Activated B cell treated with CpG ODN at 0.5 μM for 24 hours (primary cell): ENCODE data around the gene MRGPRF. TPM values are rescaled to one million over a fixed set of nuclear protein-coding genes. Genes with fewer than 3 reads are reported as not detected.

ENCODE experiments used
- ATAC-seq: fragments of 200-7000 bp; cut with Tn5 transposase; one replicate; pipeline ENCODE4 v1.10.0; 2021; ENCODE audit warnings: low read depth, mild to moderate bottlenecking, moderate library complexity
- CTCF ChIA-PET: fragments of 350-600 bp; sonication (Branson Sonifier 250); formaldehyde crosslinking; loops from one replicate; lab custom pipeline; 2021; ENCODE audit warnings: antibody characterized with exemption; lab: Charles Lee
- POLR2A ChIA-PET: fragments of 350-600 bp; sonication (Branson Sonifier 250); formaldehyde crosslinking; loops from one replicate; lab custom pipeline; 2021; ENCODE audit warnings: antibody characterized with exemption; lab: Charles Lee
- DNase-seq: peaks from one replicate; pipeline ENCODE4 v3.0.0; 2022
- H3K27ac Mint-ChIP-seq: one replicate; pipeline ENCODE4 v1.8.0; 2020; ENCODE audit warnings: mixed read lengths
- H3K27me3 Mint-ChIP-seq: one replicate; pipeline ENCODE4 v1.8.0; 2021; ENCODE audit warnings: mixed read lengths
- H3K36me3 Mint-ChIP-seq: one replicate; pipeline ENCODE4 v1.8.0; 2021; ENCODE audit warnings: low read depth, mixed read lengths
- H3K4me1 Mint-ChIP-seq: one replicate; pipeline ENCODE4 v1.8.0; 2021; ENCODE audit warnings: mixed read lengths
- H3K4me3 Mint-ChIP-seq: one replicate; pipeline ENCODE4 v1.8.0; 2020; ENCODE audit warnings: mild to moderate bottlenecking, mixed read lengths
- H3K9me3 Mint-ChIP-seq: one replicate; pipeline ENCODE4 v1.8.0; 2020; ENCODE audit warnings: mixed read lengths
- CTCF ChIP-seq: fragments of 200-600 bp; IDR thresholded peaks from one replicate; pipeline ENCODE4 v1.8.0; 2022; ENCODE audit warnings: antibody characterized with exemption, mild to moderate bottlenecking
- intact Hi-C: fragments of 100-400 bp; cut with micrococcal nuclease; formaldehyde crosslinking; loops from one replicate; pipeline ENCODE4 v1.15.1; 2024
- total RNA-seq: library from RNA; stranded (reverse); gene quantifications from 2 replicates; pipeline ENCODE4 v1.2.3, GENCODE V29; 2022

The MRGPRF gene
- total RNA-seq, 1 donor from 2014 or later: not detected

GRCh38 chr11:69037544-69037943, 24.5 kb upstream of the MRGPRF start:
- no peak overlapping the region for H3K4me3 Mint-ChIP-seq
- ChIA-PET POLR2A (no interaction called here), CTCF (no interaction called here)
- H3K9me3 Mint-ChIP-seq: no peaks in the 10 kb centered on the region
- ATAC-seq (no peak), DNase-seq (no peak)
- intact Hi-C loops: no loop called here
- TF ChIP-seq CTCF: no peak
- H3K36me3 Mint-ChIP-seq: no peaks in the 10 kb centered on the region
- H3K27me3 Mint-ChIP-seq: peaks cover 7% of the 10 kb centered on the region
- no peak overlapping the region for H3K27ac Mint-ChIP-seq
- H3K4me1 Mint-ChIP-seq: peaks cover 14% of the 10 kb centered on the region

GRCh38 chr11:69037074-69037473, 24.0 kb upstream of the MRGPRF start:
- no peaks in the 10 kb centered on the region for H3K9me3 Mint-ChIP-seq
- DNase-seq (no peak), ATAC-seq (no peak)
- no peaks in the 10 kb centered on the region for H3K36me3 Mint-ChIP-seq
- H3K4me3 Mint-ChIP-seq: no peak overlapping the region
- H3K27ac Mint-ChIP-seq: no peak overlapping the region
- intact Hi-C loops: no loop called here
- TF ChIP-seq CTCF: no peak
- CTCF ChIA-PET: no interaction called here
- H3K27me3 Mint-ChIP-seq: peaks cover 7% of the 10 kb centered on the region
- peaks cover 14% of the 10 kb centered on the region for H3K4me1 Mint-ChIP-seq
- POLR2A ChIA-PET: no interaction called here

- intact Hi-C loops: no loop called here
- ATAC-seq (no peak), DNase-seq (no peak)
- TF ChIP-seq CTCF: no peak
- Mint-ChIP-seq H3K36me3 (no peaks in the 10 kb centered on the region), H3K27ac (no peak overlapping the region), H3K27me3 (peaks cover 7% of the 10 kb centered on the region), H3K4me3 (no peak overlapping the region), H3K9me3 (no peaks in the 10 kb centered on the region), H3K4me1 (peaks cover 7% of the 10 kb centered on the region)
- CTCF ChIA-PET: no interaction called here
- POLR2A ChIA-PET: interaction anchor here (0.7 kb wide), 1 partner anchor 1749 kb away, joined by 4 read pairs; no protein-coding TSS in a partner anchor
These were observed 22.9 kb upstream of the MRGPRF start for GRCh38 chr11:69035946-69036340.

GRCh38 chr11:69035150-69035945, 22.3 kb upstream of the MRGPRF start:
- no peaks in the 10 kb centered on the region for H3K36me3 Mint-ChIP-seq
- H3K27ac Mint-ChIP-seq: no peak overlapping the region
- ChIA-PET CTCF (no interaction called here), POLR2A (no interaction called here)
- no peak for TF ChIP-seq CTCF
- H3K4me3 Mint-ChIP-seq: no peak overlapping the region
- H3K9me3 Mint-ChIP-seq: no peaks in the 10 kb centered on the region
- ATAC-seq (no peak), DNase-seq (no peak)
- peaks cover 1% of the 10 kb centered on the region for H3K4me1 Mint-ChIP-seq
- H3K27me3 Mint-ChIP-seq: peaks cover 7% of the 10 kb centered on the region
- intact Hi-C loops: no loop called here

GRCh38 chr11:69034123-69034867, 21.2 kb upstream of the MRGPRF start:
- intact Hi-C loops: no loop called here
- no peak for TF ChIP-seq CTCF
- Mint-ChIP-seq H3K27me3 (peaks cover 9% of the 10 kb centered on the region), H3K4me1 (no peaks in the 10 kb centered on the region), H3K4me3 (no peak overlapping the region), H3K36me3 (no peaks in the 10 kb centered on the region), H3K27ac (no peak overlapping the region), H3K9me3 (no peaks in the 10 kb centered on the region)
- DNase-seq (no peak), ATAC-seq (no peak)
- POLR2A ChIA-PET: no interaction called here
- CTCF ChIA-PET: no interaction called here
